Fibroblast of pulmonary artery (primary cell): Measurements from ENCODE around the gene FKRP.

Experiments used
- DNase-seq: peaks from one replicate; pipeline ENCODE4 v3.0.0-alpha.2; 2010; ENCODE audit warnings: low read depth
- H3K4me3 ChIP-seq: replicated peaks from 2 replicates; pipeline ENCODE4 v1.5.1; 2011; ENCODE audit warnings: low read depth, mild to moderate bottlenecking, control low read depth, low read length, moderate library complexity
- CTCF ChIP-seq: IDR thresholded peaks from 2 replicates; pipeline ENCODE4 v1.5.1; 2011; ENCODE audit warnings: mild to moderate bottlenecking, control low read depth, low read length, inconsistent platforms; ENCODE audit errors: missing control alignments

FKRP gene

GRCh38 chr19:46732966-46733689 is 12.7 kb upstream of the FKRP start:
- no peak for DNase-seq
- no peak for TF ChIP-seq CTCF
- no peak overlapping the region for H3K4me3 ChIP-seq

- no peak for TF ChIP-seq CTCF
- no peak for DNase-seq
These were observed 12.1 kb upstream of the FKRP start for GRCh38 chr19:46733690-46734292.

GRCh38 chr19:46736531-46737297 is 9.1 kb upstream of the FKRP start:
- no peak for DNase-seq
- TF ChIP-seq CTCF = no peak
- H3K4me3 ChIP-seq = no peak overlapping the region

More at GRCh38 chr19:46733690-46734292, 12.1 kb upstream of the FKRP start:
- no peak overlapping the region for H3K4me3 ChIP-seq

GRCh38 chr19:46737298-46737654 is 8.6 kb upstream of the FKRP start:
- no peak for TF ChIP-seq CTCF
- H3K4me3 ChIP-seq = no peak overlapping the region
- DNase-seq = no peak

- TF ChIP-seq CTCF = no peak
- H3K4me3 ChIP-seq = no peak overlapping the region
- DNase-seq = no peak
These were observed 8.1 kb upstream of the FKRP start for GRCh38 chr19:46737761-46738171.

GRCh38 chr19:46739290-46739771 is 6.5 kb upstream of the FKRP start:
- H3K4me3 ChIP-seq = no peak overlapping the region
- TF ChIP-seq CTCF = no peak
- DNase-seq = no peak
